Stimulated activated CD4-positive, alpha-beta T cell treated with anti-CD3 and anti-CD28 coated beads, TNF-alpha, amount 100 ng/mL, for 24 hours (primary cell): ENCODE data around the gene ANKRD11.
A peak's percentile ranks its signal among the peaks of the same experiment; 100 is the strongest.
"Not testable (repeated sequence)": the region's sequence is repeated elsewhere in the genome, so short reads cannot be mapped to it uniquely, and the experiment has no call there.

ENCODE experiments used
- DNase-seq, 3 experiments: peaks; one replicate each; pipeline ENCODE4 v3.0.0-alpha.2; 2020; ENCODE audit warnings: low read depth in 3 of 3

ANKRD11 gene

GRCh38 chr16:89331371-89332109, 158.8 kb downstream of the ANKRD11 start:
- no peak for DNase-seq

- DNase-seq, result peak in 1 of 3 experiments; percentile 26
Observed at GRCh38 chr16:89330177-89330856, 160.0 kb downstream of the ANKRD11 start.

GRCh38 chr16:89329830-89330176, 160.6 kb downstream of the ANKRD11 start:
- not testable (repeated sequence) for DNase-seq

GRCh38 chr16:89328412-89329400, 161.7 kb downstream of the ANKRD11 start:
- DNase-seq, result not testable (repeated sequence)

GRCh38 chr16:89326721-89327120, 163.6 kb downstream of the ANKRD11 start:
- DNase-seq, result no peak

- no peak for DNase-seq
Observed at GRCh38 chr16:89325861-89326471, 164.4 kb downstream of the ANKRD11 start.

GRCh38 chr16:89324056-89325010, 166.0 kb downstream of the ANKRD11 start:
- peak; percentile 38 to 71 (median 55) for DNase-seq

- no peak for DNase-seq
Observed at GRCh38 chr16:89323120-89323960, 167.0 kb downstream of the ANKRD11 start.

GRCh38 chr16:89322321-89323119, 167.8 kb downstream of the ANKRD11 start:
- no peak for DNase-seq

- no peak for DNase-seq
Observed at GRCh38 chr16:89320782-89321501, 169.4 kb downstream of the ANKRD11 start.

GRCh38 chr16:89319886-89320781, 170.2 kb downstream of the ANKRD11 start:
- DNase-seq, result peak in 1 of 3 experiments; percentile 56

GRCh38 chr16:89319631-89319885, 170.8 kb downstream of the ANKRD11 start:
- no peak for DNase-seq

GRCh38 chr16:89318871-89319630, 171.3 kb downstream of the ANKRD11 start:
- DNase-seq, result no peak

GRCh38 chr16:89318430-89318758, 172.0 kb downstream of the ANKRD11 start:
- DNase-seq, result no peak

GRCh38 chr16:89317729-89318429, 172.5 kb downstream of the ANKRD11 start:
- DNase-seq, result no peak

- no peak for DNase-seq
Observed at GRCh38 chr16:89317101-89317671, 173.2 kb downstream of the ANKRD11 start.
